ENCODE data around the gene FOXJ1. TPM values are rescaled to one million over a fixed set of nuclear protein-coding genes. Genes with fewer than 3 reads are reported as not detected.

FOXJ1 gene
- total RNA-seq, 1 experiment from 2014 or later = 0.28 TPM

DNA sequence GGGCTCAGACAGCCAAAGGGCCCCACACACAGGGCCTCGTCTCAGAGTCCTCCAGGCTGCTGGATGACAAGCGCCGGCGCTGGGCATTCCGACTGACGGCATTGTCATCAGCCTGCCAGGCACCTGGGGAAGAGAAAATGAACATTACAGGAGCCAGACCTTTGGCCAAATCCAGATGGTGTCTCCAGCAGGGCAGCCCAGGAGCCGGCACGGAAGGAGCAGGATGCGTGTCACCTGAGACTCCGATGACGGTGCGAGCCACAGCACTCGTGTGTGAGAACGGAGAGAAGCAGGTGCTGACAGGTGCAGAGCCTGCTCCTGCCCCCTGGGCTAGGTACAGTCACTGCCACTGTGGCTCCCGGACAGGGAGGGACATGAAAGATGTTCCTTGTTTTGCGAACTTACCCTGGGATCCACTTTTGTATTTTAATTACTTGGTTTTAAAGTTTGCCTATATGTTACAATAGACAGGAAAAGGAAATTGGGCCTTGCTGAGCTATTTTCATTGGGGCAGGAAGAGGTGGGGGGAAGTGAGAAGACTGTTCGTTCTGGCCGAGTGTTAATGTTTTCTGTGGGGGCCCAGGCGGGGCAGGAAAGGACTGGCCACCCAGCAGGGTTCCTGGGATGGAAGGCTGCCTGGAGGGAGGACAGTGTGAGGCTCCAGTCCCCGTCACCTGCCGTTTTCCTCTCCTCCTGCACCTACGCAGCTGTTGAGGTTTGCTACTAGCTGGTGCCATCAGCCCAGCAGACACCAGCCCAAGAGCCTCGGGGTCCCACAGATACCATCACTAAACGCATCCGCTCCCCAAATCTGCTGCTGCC lies 4.4 kb upstream of the FOXJ1 start:
- Histone ChIP-seq H3K9me3 (ENCODE audit: control insufficient read depth, insufficient read depth, low read depth, low read length) (no peaks in the 10 kb centered on the region), H3K4me3 (ENCODE audit: low read depth in 2 of 2, low read length in 2 of 2) (no peak overlapping the region), H3K27me3 (ENCODE audit: control insufficient read depth, insufficient read depth, low read length) (no peaks in the 10 kb centered on the region), H3K27ac (ENCODE audit: low read length) (no peak overlapping the region), H3K4me1 (ENCODE audit: control insufficient read depth, insufficient read depth, low read length) (peaks cover 8% of the 10 kb centered on the region), H3K36me3 (ENCODE audit: control insufficient read depth, insufficient read depth, low read length) (no peaks in the 10 kb centered on the region)
- intact Hi-C loops (cut with micrococcal nuclease; ENCODE audit: unreplicated experiment) = no loop called here
- in situ Hi-C loops (cut with HindIII; ENCODE audit: low pct_unique_long_range_greater_than_20kb, low sequenced_read_pairs) = no loop called here
- POLR2A ChIA-PET = no interaction called here
- ATAC-seq = no peak
- no peak for DNase-seq (ENCODE audit: low read depth, low spot score)
- no TSS peak for BruUV-seq (replicated peaks)
- CTCF ChIA-PET = no interaction called here
- TF ChIP-seq SIN3A (IDR thresholded peaks at IDR 0.05; ENCODE audit: borderline replicate concordance, insufficient read depth, low read depth, low read length) (no peak), TCF7L2 (IDR thresholded peaks at IDR 0.05; ENCODE audit: low read depth, low read length) (no peak)
- TF ChIP-seq, protein P1, sequence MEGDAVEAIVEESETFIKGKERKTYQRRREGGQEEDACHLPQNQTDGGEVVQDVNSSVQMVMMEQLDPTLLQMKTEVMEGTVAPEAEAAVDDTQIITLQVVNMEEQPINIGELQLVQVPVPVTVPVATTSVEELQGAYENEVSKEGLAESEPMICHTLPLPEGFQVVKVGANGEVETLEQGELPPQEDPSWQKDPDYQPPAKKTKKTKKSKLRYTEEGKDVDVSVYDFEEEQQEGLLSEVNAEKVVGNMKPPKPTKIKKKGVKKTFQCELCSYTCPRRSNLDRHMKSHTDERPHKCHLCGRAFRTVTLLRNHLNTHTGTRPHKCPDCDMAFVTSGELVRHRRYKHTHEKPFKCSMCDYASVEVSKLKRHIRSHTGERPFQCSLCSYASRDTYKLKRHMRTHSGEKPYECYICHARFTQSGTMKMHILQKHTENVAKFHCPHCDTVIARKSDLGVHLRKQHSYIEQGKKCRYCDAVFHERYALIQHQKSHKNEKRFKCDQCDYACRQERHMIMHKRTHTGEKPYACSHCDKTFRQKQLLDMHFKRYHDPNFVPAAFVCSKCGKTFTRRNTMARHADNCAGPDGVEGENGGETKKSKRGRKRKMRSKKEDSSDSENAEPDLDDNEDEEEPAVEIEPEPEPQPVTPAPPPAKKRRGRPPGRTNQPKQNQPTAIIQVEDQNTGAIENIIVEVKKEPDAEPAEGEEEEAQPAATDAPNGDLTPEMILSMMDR (IDR thresholded peaks at IDR 0.05) = no peak
- TF ChIP-seq, protein P2, sequence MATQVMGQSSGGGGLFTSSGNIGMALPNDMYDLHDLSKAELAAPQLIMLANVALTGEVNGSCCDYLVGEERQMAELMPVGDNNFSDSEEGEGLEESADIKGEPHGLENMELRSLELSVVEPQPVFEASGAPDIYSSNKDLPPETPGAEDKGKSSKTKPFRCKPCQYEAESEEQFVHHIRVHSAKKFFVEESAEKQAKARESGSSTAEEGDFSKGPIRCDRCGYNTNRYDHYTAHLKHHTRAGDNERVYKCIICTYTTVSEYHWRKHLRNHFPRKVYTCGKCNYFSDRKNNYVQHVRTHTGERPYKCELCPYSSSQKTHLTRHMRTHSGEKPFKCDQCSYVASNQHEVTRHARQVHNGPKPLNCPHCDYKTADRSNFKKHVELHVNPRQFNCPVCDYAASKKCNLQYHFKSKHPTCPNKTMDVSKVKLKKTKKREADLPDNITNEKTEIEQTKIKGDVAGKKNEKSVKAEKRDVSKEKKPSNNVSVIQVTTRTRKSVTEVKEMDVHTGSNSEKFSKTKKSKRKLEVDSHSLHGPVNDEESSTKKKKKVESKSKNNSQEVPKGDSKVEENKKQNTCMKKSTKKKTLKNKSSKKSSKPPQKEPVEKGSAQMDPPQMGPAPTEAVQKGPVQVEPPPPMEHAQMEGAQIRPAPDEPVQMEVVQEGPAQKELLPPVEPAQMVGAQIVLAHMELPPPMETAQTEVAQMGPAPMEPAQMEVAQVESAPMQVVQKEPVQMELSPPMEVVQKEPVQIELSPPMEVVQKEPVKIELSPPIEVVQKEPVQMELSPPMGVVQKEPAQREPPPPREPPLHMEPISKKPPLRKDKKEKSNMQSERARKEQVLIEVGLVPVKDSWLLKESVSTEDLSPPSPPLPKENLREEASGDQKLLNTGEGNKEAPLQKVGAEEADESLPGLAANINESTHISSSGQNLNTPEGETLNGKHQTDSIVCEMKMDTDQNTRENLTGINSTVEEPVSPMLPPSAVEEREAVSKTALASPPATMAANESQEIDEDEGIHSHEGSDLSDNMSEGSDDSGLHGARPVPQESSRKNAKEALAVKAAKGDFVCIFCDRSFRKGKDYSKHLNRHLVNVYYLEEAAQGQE (IDR thresholded peaks at IDR 0.05; ENCODE audit: insufficient read depth in 1 of 2, low read depth in 2 of 2, low read length in 1 of 2) = no peak

DNA sequence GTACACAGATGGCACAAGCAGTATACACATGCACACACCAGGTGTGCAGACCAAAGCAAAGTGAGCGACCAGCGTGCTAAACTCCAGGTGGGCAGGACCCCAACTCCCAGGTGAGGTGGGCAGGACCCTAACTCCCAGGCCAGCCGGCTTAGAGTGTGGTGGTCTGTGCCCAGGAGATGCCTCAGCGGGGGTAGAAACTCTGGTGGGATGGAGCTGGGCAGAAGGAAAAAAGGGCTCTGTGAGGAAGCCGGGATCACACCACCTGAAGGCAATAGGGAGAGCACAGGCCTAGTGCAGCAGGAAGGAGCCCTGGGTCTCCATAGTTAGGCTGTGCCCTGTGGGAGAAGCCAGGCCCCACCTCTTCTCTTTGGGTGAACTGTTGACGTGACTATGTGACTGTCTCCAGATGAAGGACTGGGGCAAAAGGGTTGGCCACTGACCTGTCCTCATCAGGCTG lies 1.6 kb upstream of the FOXJ1 start:
- Histone ChIP-seq H3K27me3 (ENCODE audit: control insufficient read depth, insufficient read depth, low read length) (no peaks in the 10 kb centered on the region), H3K9me3 (ENCODE audit: control insufficient read depth, insufficient read depth, low read depth, low read length) (no peaks in the 10 kb centered on the region), H3K4me3 (ENCODE audit: low read depth in 2 of 2, low read length in 2 of 2) (no peak overlapping the region), H3K36me3 (ENCODE audit: control insufficient read depth, insufficient read depth, low read length) (no peaks in the 10 kb centered on the region), H3K27ac (ENCODE audit: low read length) (no peak overlapping the region), H3K4me1 (ENCODE audit: control insufficient read depth, insufficient read depth, low read length) (peaks cover 21% of the 10 kb centered on the region)
- POLR2A ChIA-PET = interaction anchor here (0.7 kb wide), 1 partner anchor 9 kb away, joined by 3 read pairs; no protein-coding TSS in a partner anchor
- in situ Hi-C loops (cut with HindIII; ENCODE audit: low pct_unique_long_range_greater_than_20kb, low sequenced_read_pairs) (no loop called here), intact Hi-C loops (cut with micrococcal nuclease; ENCODE audit: unreplicated experiment) (no loop called here)
- TF ChIP-seq, protein P2 (IDR thresholded peaks at IDR 0.05; ENCODE audit: insufficient read depth in 1 of 2, low read depth in 2 of 2, low read length in 1 of 2) = no peak
- TF ChIP-seq TCF7L2 (IDR thresholded peaks at IDR 0.05; ENCODE audit: low read depth, low read length) (no peak), SIN3A (IDR thresholded peaks at IDR 0.05; ENCODE audit: borderline replicate concordance, insufficient read depth, low read depth, low read length) (no peak)
- TF ChIP-seq, protein P1 (IDR thresholded peaks at IDR 0.05) = no peak
- CTCF ChIA-PET = no interaction called here
- no peak for DNase-seq (ENCODE audit: low read depth, low spot score)
- no peak for ATAC-seq
- no TSS peak for BruUV-seq (replicated peaks)

All from Panc1 (cell line).